Thoracic aorta (tissue), 2 donors: ENCODE results near the gene SLC25A6. TPM values are rescaled to one million over a fixed set of nuclear protein-coding genes. Genes with fewer than 3 reads are reported as not detected.
"Not testable (repeated sequence)": the region's sequence is repeated elsewhere in the genome, so short reads cannot be mapped to it uniquely, and the experiment has no call there.

Experiments used
- ATAC-seq: fragments of 150-250 bp; one replicate; pipeline ENCODE4 v1.8.0; 2017; ENCODE audit warnings: low read depth; ENCODE audit not compliant: insufficient number of reproducible peaks, low FRiP score
- DNase-seq: peaks from one replicate; pipeline ENCODE4 v3.0.0-alpha.2; 2020; ENCODE audit warnings: low spot score
- H3K27ac ChIP-seq, 2 donors: fragments of 200-600 bp; sonication (generic); 1 replicate in 1 of 2; 2 replicates in 1 of 2; pipeline ENCODE4 v1.5.1; 2016; ENCODE audit warnings: mild to moderate bottlenecking in 2 of 2, moderate library complexity in 2 of 2
- H3K27me3 ChIP-seq: fragments of 200-600 bp; sonication (generic); replicated peaks from 2 replicates; pipeline ENCODE4 v1.6.0; 2016; ENCODE audit warnings: mild to moderate bottlenecking; ENCODE audit not compliant: insufficient read depth
- H3K36me3 ChIP-seq: fragments of 200-600 bp; sonication (generic); one replicate; pipeline ENCODE4 v1.5.1; 2016
- H3K4me1 ChIP-seq, 2 donors: fragments of 200-600 bp; sonication (generic); 1 replicate in 1 of 2; 2 replicates in 1 of 2; pipeline versions ENCODE4 v1.5.1 to v1.6.0; 2016; ENCODE audit warnings: low read depth in 2 of 2, mild to moderate bottlenecking in 1 of 2; ENCODE audit not compliant: control insufficient read depth in 1 of 2
- H3K4me3 ChIP-seq: fragments of 200-600 bp; sonication (generic); 2 replicates; pipeline ENCODE4 v1.5.1; 2016; ENCODE audit warnings: mild to moderate bottlenecking
- H3K9me3 ChIP-seq: fragments of 200-600 bp; sonication (generic); 2 replicates; pipeline ENCODE4 v1.5.1; 2016
- CTCF ChIP-seq: fragments of 200-600 bp; sonication (generic); IDR thresholded peaks from one replicate; pipeline ENCODE4 v1.5.1; 2019; ENCODE audit warnings: antibody characterized with exemption
- total RNA-seq, 2 donors: library from RNA; depleted of rRNA; stranded (reverse); fragments of >200 nt; gene quantifications; one replicate each; pipeline versions ENCODE4 v1.1.0 to v1.2.3, GENCODE V29; 2016

Gene SLC25A6
- total RNA-seq, 2 donors from 2014 or later: 172 to 211 TPM

DNA sequence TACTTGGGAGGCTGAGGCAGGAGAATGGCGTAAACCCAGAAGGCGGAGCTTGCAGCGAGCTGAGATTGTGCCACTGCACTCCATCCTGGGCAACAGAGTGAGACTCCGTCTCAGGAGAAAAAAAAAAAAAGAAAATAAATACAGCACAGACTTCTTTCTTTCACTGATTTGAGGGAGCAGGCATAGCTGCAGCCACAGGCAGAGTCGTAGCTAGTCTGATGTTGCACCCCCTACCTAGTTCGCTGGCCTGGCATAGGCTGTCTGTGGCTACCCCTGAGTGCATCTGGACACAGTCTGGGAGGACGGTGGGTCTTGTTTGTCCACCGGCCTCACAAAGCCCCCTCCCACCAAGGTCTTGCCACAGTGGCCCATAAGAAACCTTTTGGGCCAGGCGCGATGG is 33.9 kb downstream of the SLC25A6 start:
- DNase-seq: no peak
- no peak for TF ChIP-seq CTCF
- Histone ChIP-seq H3K4me1 (no peaks in the 10 kb centered on the region), H3K27me3 (no peaks in the 10 kb centered on the region), H3K27ac (no peak overlapping the region), H3K36me3 (peaks cover 7% of the 10 kb centered on the region), H3K4me3 (no peak overlapping the region), H3K9me3 (peaks cover 9% of the 10 kb centered on the region)
- no peak for ATAC-seq

DNA sequence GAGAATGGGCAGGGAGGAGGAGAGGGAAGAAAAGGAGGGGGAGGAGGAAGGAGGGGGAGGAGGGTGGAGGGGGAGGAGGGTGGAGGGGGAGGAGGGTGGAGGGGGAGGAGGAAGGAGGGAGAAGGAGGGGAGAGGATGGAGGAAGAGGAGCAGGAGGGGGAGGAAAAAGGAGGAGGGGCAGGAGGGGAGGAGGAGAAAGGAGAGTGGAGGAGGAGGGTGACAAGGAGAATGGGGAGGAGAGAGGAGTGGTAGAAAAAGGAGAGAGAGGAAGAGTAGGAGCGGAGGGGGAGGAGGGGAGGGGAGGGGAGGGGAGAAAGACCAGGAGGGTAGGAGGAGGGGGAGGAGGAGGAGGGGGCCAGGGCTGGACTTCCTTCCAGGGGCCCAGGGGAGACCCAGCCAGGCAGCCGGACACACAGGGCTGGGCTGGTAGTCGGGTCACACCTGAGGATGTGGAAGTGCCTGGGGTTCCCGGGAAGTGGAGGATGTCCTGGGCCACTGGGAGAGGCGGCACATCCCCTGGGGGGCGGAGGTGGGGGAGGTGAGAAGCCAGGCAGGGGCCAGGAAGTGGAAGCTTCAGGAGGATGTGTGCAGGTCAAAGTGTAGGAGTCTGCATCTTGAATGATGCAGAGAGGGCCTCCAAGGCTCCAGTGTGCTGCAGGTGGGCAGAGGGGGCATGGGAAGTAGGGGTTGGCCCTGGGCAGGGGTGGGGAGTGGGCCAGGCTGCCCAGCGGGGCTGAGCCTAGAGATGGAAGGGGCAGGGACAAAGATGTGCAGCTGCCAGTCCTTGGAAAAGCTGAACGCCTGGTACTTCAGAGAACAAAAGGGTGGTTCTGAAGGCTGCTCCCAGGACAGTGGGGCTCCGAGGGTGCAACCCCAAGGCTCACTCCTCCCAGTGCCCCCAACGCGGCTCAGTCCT is 36.5 kb downstream of the SLC25A6 start:
- Histone ChIP-seq H3K27ac (no peak overlapping the region), H3K36me3 (peaks cover 7% of the 10 kb centered on the region), H3K9me3 (peaks cover 9% of the 10 kb centered on the region), H3K4me3 (no peak overlapping the region), H3K4me1 (no peaks in the 10 kb centered on the region), H3K27me3 (no peaks in the 10 kb centered on the region)
- no peak for TF ChIP-seq CTCF
- DNase-seq (no peak), ATAC-seq (no peak)

DNA sequence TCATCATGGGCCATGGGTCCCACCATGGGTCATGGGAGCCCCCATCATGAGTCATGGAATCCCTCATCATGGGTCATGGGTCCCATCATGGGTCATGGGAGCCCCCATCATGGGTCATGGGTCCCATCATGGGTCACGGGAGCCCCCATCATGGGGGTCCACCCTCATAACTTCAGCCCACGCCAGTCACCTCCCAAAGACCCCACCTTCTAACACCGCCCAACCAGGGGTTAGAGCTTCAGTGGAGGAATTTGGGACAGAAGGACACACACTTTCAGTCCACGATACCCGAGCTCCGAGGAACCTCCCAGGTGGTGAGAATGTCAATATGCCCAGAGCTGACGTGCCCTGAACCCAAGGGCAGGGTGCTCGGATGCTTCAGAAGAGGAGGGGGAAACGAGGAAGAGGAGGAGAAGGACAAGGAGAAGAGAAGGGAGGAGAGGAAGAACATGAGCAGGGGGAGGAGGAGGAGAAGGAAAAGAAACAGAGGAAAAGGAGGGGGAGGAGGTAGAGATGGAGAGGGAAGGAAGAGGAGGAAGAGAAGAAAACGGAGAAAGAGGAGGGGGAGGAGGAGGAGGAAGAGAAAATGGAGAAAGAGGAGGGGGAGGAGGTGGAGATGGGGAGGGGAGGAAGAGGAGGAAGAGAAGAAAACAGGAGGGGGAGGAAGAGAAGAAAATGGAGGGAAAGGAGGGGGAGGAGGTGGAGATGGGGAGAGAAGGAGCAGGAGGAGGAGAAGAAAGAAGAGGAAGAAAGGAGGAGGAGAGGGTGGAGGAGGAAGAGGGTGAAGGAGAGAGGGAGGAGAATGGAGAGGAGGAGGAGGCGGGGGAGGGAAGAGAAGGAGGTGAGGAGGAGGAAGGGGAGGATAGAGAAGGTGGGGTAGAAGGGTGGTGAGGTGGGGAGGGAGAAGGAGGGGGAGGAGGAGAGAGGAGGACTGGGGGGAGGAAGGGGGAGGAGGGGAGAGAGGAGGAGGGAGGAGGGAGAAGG is 37.6 kb downstream of the SLC25A6 start:
- TF ChIP-seq CTCF: no peak
- DNase-seq (no peak), ATAC-seq (no peak)

DNA sequence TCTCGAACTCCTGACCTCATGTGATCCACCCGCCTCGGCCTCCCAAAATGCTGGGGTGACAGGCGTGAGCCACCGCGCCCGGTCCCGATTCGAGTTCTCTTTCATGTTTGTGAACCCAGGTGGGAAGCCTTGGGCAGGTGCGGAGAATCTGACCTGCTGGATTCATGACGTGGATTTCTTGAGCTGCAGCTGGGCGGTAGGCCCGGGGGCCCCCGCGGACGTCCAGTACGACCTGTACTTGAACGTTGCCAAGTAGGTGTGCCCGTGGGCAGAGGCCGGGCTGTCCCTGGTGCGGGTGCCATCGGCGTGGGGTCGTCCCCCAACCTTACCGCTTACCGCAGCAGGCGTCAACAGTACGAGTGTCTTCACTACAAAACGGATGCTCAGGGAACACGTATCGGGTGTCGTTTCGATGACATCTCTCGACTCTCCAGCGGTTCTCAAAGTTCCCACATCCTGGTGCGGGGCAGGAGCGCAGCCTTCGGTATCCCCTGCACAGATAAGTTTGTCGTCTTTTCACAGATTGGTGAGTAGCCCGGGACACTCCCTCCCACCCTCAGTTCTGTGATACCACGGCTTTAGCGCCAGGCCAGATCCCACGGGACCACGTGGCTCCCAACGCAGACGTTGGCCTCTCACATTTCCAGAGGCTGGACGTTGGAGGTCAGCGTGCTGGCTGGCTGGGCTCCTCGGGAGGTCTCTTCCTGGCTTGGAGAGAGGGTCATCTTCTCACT is 39.8 kb downstream of the SLC25A6 start:
- H3K27ac ChIP-seq: no peak overlapping the region
- TF ChIP-seq CTCF: no peak
- DNase-seq (no peak), ATAC-seq (no peak)
- H3K4me3 ChIP-seq: no peak overlapping the region
- no peaks in the 10 kb centered on the region for H3K36me3 ChIP-seq
- no peaks in the 10 kb centered on the region for H3K27me3 ChIP-seq
- H3K4me1 ChIP-seq: no peaks in the 10 kb centered on the region
- no peaks in the 10 kb centered on the region for H3K9me3 ChIP-seq

More for the DNA sequence above, 37.6 kb downstream of the SLC25A6 start:
- Histone ChIP-seq H3K4me1 (no peaks in the 10 kb centered on the region), H3K27me3 (no peaks in the 10 kb centered on the region), H3K9me3 (peaks cover 9% of the 10 kb centered on the region), H3K4me3 (no peak overlapping the region), H3K27ac (no peak overlapping the region), H3K36me3 (peaks cover 7% of the 10 kb centered on the region)

GRCh38 chrX:1349606-1350005 is 42.3 kb downstream of the SLC25A6 start:
- H3K36me3 ChIP-seq, ATAC-seq, H3K9me3 ChIP-seq, H3K4me3 ChIP-seq, H3K27me3 ChIP-seq, H3K4me1 ChIP-seq, H3K27ac ChIP-seq, DNase-seq: not testable (repeated sequence)
